Natural killer cell treated with Interleukin-12 subunit alpha and Interleukin-12 subunit beta and Interleukin-15 and Interleukin-18, amount 100 ng/mL, for 72 hours (primary cell): ENCODE measurements around the gene ZSCAN22. TPM values are rescaled to one million over a fixed set of nuclear protein-coding genes. Genes with fewer than 3 reads are reported as not detected.
"Not testable (repeated sequence)": the region's sequence is repeated elsewhere in the genome, so short reads cannot be mapped to it uniquely, and the experiment has no call there.

Experiments used
- ATAC-seq, 2 donors: fragments of 150-1000 bp; cut with Tn5 transposase in 1 of 2; sonication (Bioruptor Pico), chemical (Tn5 transposase) in 1 of 2; 2 replicates each; pipeline ENCODE4 v1.10.0; 2021
- DNase-seq: peaks from one replicate; pipeline ENCODE4 v3.0.0; 2022; ENCODE audit warnings: low spot score
- H3K27ac Mint-ChIP-seq, 2 donors: 1 replicate in 1 of 2; 2 replicates in 1 of 2; pipeline ENCODE4 v1.8.0; 2022; ENCODE audit warnings: mixed read lengths in 2 of 2, mild to moderate bottlenecking in 1 of 2, moderate library complexity in 1 of 2
- H3K27me3 Mint-ChIP-seq, 2 donors: 1 replicate in 1 of 2; 2 replicates in 1 of 2; pipeline ENCODE4 v1.8.0; 2022; ENCODE audit warnings: mixed read lengths in 2 of 2
- H3K36me3 Mint-ChIP-seq: one replicate; pipeline ENCODE4 v1.8.0; 2022; ENCODE audit warnings: mixed read lengths
- H3K4me1 Mint-ChIP-seq, 2 donors: 1 replicate in 1 of 2; 2 replicates in 1 of 2; pipeline ENCODE4 v1.8.0; 2022; ENCODE audit warnings: low read depth in 2 of 2, mixed read lengths in 2 of 2, mild to moderate bottlenecking in 1 of 2
- H3K4me3 Mint-ChIP-seq: one replicate; pipeline ENCODE4 v1.8.0; 2022; ENCODE audit warnings: mixed read lengths
- H3K9me3 Mint-ChIP-seq: 2 replicates; pipeline ENCODE4 v1.8.0; 2022; ENCODE audit warnings: mixed read lengths
- total RNA-seq, 2 donors: library from RNA; stranded (reverse); gene quantifications; one replicate each; pipeline ENCODE4 v1.2.3, GENCODE V29; 2022

ZSCAN22 gene
- total RNA-seq, 2 donors from 2014 or later = 5.9 to 6.1 TPM

GRCh38 chr19:58332697-58333096 lies 5.9 kb downstream of the ZSCAN22 start:
- DNase-seq (no peak), ATAC-seq (no peak)
- peaks cover 5 to 6% of the 10 kb centered on the region in 2 donors for H3K4me1 Mint-ChIP-seq
- no peaks in the 10 kb centered on the region for H3K9me3 Mint-ChIP-seq
- no peak overlapping the region for H3K4me3 Mint-ChIP-seq
- no peak overlapping the region for H3K27ac Mint-ChIP-seq
- H3K27me3 Mint-ChIP-seq = no peaks in the 10 kb centered on the region
- no peaks in the 10 kb centered on the region for H3K36me3 Mint-ChIP-seq

DNA sequence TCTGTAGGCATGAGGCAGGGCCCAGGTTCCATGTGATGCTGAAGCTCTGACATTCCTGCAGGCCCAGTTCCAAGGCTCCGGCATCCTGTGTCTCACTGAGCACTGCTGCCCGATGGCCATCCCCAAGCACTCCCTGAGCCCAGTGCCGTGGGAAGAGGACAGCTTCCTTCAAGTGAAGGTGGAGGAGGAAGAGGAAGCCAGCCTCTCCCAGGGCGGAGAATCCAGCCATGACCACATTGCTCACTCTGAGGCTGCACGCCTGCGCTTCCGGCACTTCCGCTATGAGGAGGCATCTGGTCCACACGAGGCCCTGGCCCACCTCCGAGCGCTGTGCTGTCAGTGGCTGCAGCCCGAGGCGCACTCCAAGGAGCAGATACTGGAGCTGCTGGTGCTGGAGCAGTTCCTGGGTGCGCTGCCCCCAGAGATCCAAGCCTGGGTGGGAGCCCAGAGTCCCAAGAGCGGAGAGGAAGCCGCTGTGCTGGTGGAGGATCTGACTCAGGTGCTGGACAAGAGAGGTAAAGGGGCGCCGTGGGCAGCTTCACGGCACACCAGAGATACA lies 8.0 kb downstream of the ZSCAN22 start:
- no peaks in the 10 kb centered on the region for H3K9me3 Mint-ChIP-seq
- no peaks in the 10 kb centered on the region for H3K27me3 Mint-ChIP-seq
- peaks cover 3% of the 10 kb centered on the region for H3K36me3 Mint-ChIP-seq
- ATAC-seq = no peak
- H3K27ac Mint-ChIP-seq = no peak overlapping the region
- peaks cover 6 to 8% of the 10 kb centered on the region in 2 donors for H3K4me1 Mint-ChIP-seq
- H3K4me3 Mint-ChIP-seq = no peak overlapping the region
- no peak for DNase-seq

- DNase-seq = no peak
- peaks cover 10 to 11% of the 10 kb centered on the region in 2 donors for H3K4me1 Mint-ChIP-seq
- no peak for ATAC-seq
- H3K27me3 Mint-ChIP-seq = no peaks in the 10 kb centered on the region
- H3K27ac Mint-ChIP-seq = no peak overlapping the region
- no peaks in the 10 kb centered on the region for H3K9me3 Mint-ChIP-seq
- no peak overlapping the region for H3K4me3 Mint-ChIP-seq
- H3K36me3 Mint-ChIP-seq = peaks cover 7% of the 10 kb centered on the region
Observed at GRCh38 chr19:58335630-58336029, 8.8 kb downstream of the ZSCAN22 start.

DNA sequence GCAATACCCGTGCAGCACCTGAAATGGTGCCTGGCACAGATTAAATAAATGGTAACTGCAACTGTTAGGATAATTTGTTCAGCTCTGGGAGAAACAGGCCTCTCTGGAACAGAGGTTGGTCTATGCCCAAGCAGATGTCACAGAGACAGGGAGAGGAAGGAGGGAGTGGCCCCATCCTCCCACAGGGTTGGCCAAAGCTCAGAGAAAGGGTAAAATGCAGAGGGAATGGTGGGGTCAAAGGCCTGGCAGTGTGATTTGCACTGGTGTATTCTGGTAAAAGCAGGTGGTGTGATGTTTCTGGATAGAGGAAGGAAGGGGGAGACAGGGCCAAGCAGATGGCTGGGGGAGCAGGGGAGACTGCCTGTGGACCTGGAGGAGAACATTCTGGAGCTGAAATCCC lies 9.4 kb downstream of the ZSCAN22 start:
- Mint-ChIP-seq H3K9me3 (no peaks in the 10 kb centered on the region), H3K4me3 (no peak overlapping the region), H3K27ac (no peak overlapping the region), H3K4me1 (peaks cover 6 to 8% of the 10 kb centered on the region in 2 donors), H3K27me3 (no peaks in the 10 kb centered on the region), H3K36me3 (peaks cover 11% of the 10 kb centered on the region)
- ATAC-seq (no peak), DNase-seq (no peak)

- Mint-ChIP-seq H3K27ac (no peak overlapping the region), H3K27me3 (no peaks in the 10 kb centered on the region), H3K4me3 (no peak overlapping the region), H3K9me3 (no peaks in the 10 kb centered on the region), H3K4me1 (peaks cover 6 to 10% of the 10 kb centered on the region in 2 donors), H3K36me3 (peaks cover 13% of the 10 kb centered on the region)
- DNase-seq (no peak), ATAC-seq (no peak)
Observed at GRCh38 chr19:58336820-58337219, 10.0 kb downstream of the ZSCAN22 start.

DNA sequence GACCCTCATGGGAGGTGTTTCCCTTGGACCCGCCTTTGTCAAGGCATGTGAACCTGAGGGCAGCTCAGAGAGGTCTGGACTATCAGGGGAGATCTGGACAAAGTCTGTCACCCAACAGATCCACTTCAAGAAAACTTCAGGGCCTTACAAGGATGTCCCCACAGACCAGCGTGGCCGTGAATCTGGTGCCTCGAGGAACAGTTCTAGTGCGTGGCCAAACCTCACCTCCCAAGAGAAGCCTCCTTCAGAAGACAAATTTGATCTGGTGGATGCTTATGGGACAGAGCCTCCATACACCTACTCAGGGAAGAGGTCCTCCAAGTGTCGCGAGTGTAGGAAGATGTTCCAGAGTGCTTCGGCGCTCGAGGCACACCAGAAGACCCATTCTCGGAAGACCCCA lies 11.5 kb downstream of the ZSCAN22 start:
- Mint-ChIP-seq H3K4me1 (peaks cover 6 to 10% of the 10 kb centered on the region in 2 donors), H3K27me3 (no peaks in the 10 kb centered on the region), H3K4me3 (no peak overlapping the region), H3K36me3 (peaks cover 13% of the 10 kb centered on the region), H3K9me3 (no peaks in the 10 kb centered on the region), H3K27ac (no peak overlapping the region)
- DNase-seq (no peak), ATAC-seq (no peak)

DNA sequence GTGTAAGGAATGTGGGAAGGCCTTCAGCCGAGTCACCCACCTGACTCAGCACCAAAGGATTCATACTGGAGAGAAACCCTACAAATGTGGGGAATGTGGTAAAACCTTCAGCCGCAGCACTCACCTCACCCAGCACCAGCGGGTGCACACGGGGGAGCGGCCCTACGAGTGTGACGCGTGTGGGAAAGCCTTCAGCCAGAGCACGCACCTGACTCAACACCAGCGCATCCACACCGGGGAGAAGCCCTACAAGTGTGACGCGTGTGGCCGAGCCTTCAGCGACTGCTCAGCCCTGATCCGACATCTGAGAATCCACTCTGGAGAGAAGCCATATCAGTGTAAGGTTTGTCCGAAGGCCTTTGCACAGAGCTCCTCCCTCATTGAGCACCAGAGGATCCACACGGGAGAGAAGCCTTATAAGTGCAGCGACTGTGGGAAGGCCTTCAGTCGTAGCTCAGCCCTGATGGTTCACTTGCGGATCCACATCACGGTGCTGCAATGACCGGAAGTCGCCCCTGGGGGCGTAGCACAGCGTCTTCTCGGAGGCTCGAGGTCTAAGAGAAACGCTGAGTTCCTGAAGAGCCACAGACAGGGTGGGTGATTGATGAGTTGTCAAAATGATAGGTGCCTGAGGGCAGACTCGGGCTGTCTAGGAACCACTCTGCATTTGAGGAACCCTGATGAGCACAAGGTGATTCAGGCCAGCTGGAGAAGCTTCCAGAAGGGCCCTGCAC lies 12.2 kb downstream of the ZSCAN22 start:
- no peak for ATAC-seq
- H3K27me3 Mint-ChIP-seq = no peaks in the 10 kb centered on the region

DNA sequence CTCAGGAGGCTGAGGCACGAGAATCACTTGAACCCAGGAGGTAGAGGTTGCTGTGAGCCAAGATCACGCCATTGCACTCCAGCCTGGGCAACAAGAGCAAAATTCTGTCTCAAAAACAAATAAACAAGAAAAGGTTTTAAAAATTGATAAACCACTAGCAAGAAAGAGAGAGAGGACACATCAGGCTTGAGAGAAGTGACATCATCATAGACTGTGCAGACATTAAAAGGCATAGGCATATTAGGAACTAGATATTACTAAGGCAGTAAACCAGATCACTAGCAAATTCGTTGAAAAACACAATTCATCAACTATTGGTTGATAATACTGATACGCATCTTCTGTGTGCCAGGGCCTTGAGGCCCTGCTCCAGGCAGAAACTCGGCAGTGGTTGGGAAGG lies 18.8 kb downstream of the ZSCAN22 start:
- H3K4me1 Mint-ChIP-seq = peaks cover 6 to 20% of the 10 kb centered on the region in 2 donors
- no peak for ATAC-seq
- no peak for DNase-seq
- H3K4me3 Mint-ChIP-seq = peak overlapping the region; percentile 32
- H3K36me3 Mint-ChIP-seq = peaks cover 6% of the 10 kb centered on the region
- H3K27me3 Mint-ChIP-seq = peaks cover 3 to 23% of the 10 kb centered on the region in 2 donors
- peak overlapping the region in 1 of 2 donors; percentile 27 for H3K27ac Mint-ChIP-seq
- H3K9me3 Mint-ChIP-seq = no peaks in the 10 kb centered on the region

More for the DNA sequence above, 12.2 kb downstream of the ZSCAN22 start:
- no peak overlapping the region for H3K4me3 Mint-ChIP-seq
- no peak for DNase-seq
- peaks cover 6 to 10% of the 10 kb centered on the region in 2 donors for H3K4me1 Mint-ChIP-seq
- H3K36me3 Mint-ChIP-seq = peaks cover 13% of the 10 kb centered on the region
- H3K9me3 Mint-ChIP-seq = no peaks in the 10 kb centered on the region
- no peak overlapping the region for H3K27ac Mint-ChIP-seq

- DNase-seq (peak; percentile 73), ATAC-seq (peak; percentile 94 to 97)
- peaks cover 6 to 18% of the 10 kb centered on the region in 2 donors for H3K4me1 Mint-ChIP-seq
- peaks cover 3 to 23% of the 10 kb centered on the region in 2 donors for H3K27me3 Mint-ChIP-seq
- no peaks in the 10 kb centered on the region for H3K36me3 Mint-ChIP-seq
- peak overlapping the region in 1 of 2 donors; percentile 31 for H3K27ac Mint-ChIP-seq
- H3K9me3 Mint-ChIP-seq = no peaks in the 10 kb centered on the region
- peak overlapping the region; percentile 78 for H3K4me3 Mint-ChIP-seq
Observed at GRCh38 chr19:58346961-58347929, 20.5 kb downstream of the ZSCAN22 start.

GRCh38 chr19:58348080-58348479 lies 21.3 kb downstream of the ZSCAN22 start:
- not testable (repeated sequence) for ATAC-seq, DNase-seq
- peak overlapping the region in 1 of 2 donors; percentile 31 for H3K27ac Mint-ChIP-seq

GRCh38 chr19:58349590-58349989 lies 22.8 kb downstream of the ZSCAN22 start:
- Mint-ChIP-seq H3K4me1 (peaks cover 6 to 18% of the 10 kb centered on the region in 2 donors), H3K27me3 (peaks cover 3 to 22% of the 10 kb centered on the region in 2 donors), H3K27ac (no peak overlapping the region), H3K36me3 (no peaks in the 10 kb centered on the region), H3K9me3 (no peaks in the 10 kb centered on the region), H3K4me3 (peak overlapping the region; percentile 60)
- ATAC-seq (no peak), DNase-seq (no peak)

More at GRCh38 chr19:58348080-58348479, 21.3 kb downstream of the ZSCAN22 start:
- H3K9me3 Mint-ChIP-seq, H3K36me3 Mint-ChIP-seq: not testable (repeated sequence)
- peaks cover 3 to 23% of the 10 kb centered on the region in 2 donors for H3K27me3 Mint-ChIP-seq
- H3K4me1 Mint-ChIP-seq = peaks cover 6 to 18% of the 10 kb centered on the region in 2 donors
- peak overlapping the region; percentile 78 for H3K4me3 Mint-ChIP-seq

- no peaks in the 10 kb centered on the region for H3K36me3 Mint-ChIP-seq
- no peak overlapping the region for H3K27ac Mint-ChIP-seq
- H3K4me1 Mint-ChIP-seq = peaks cover 6 to 15% of the 10 kb centered on the region in 2 donors
- H3K4me3 Mint-ChIP-seq = peak overlapping the region; percentile 60
- no peaks in the 10 kb centered on the region for H3K9me3 Mint-ChIP-seq
- DNase-seq (no peak), ATAC-seq (no peak)
- peaks cover 3 to 16% of the 10 kb centered on the region in 2 donors for H3K27me3 Mint-ChIP-seq
Observed at GRCh38 chr19:58350001-58350861, 23.4 kb downstream of the ZSCAN22 start.
